Natural killer cell (primary cell): Measurements from ENCODE around the gene GRAMD1C. TPM values are rescaled to one million over a fixed set of nuclear protein-coding genes. Genes with fewer than 3 reads are reported as not detected.

ENCODE experiments used
- ATAC-seq, 3 donors: fragments of 150-1000 bp in 2 of 3; fragments of 200-7000 bp in 1 of 3; cut with Tn5 transposase; 1 replicate in 1 of 3; 2 replicates in 2 of 3; pipeline ENCODE4 v1.10.0; 2021; ENCODE audit warnings: mild to moderate bottlenecking in 2 of 3, moderate library complexity in 2 of 3
- DNase-seq, 2 donors: peaks; one replicate each; pipeline versions ENCODE4 v3.0.0 to v3.0.0-alpha.2; 2013 to 2021; ENCODE audit warnings: mixed read lengths in 1 of 2
- H3K27ac ChIP-seq: one replicate; pipeline ENCODE4 v1.5.1; 2013; ENCODE audit warnings: mild to moderate bottlenecking, low read length
- H3K27me3 ChIP-seq: one replicate; pipeline ENCODE4 v1.6.1; 2013; ENCODE audit warnings: low read length; ENCODE audit not compliant: control insufficient read depth, insufficient read depth
- H3K36me3 ChIP-seq: one replicate; pipeline ENCODE4 v1.6.1; 2013; ENCODE audit warnings: low read length; ENCODE audit not compliant: control insufficient read depth, insufficient read depth
- H3K4me1 ChIP-seq: one replicate; pipeline ENCODE4 v1.6.1; 2013; ENCODE audit warnings: low read length; ENCODE audit not compliant: control insufficient read depth, insufficient read depth
- H3K4me3 ChIP-seq: one replicate; pipeline ENCODE4 v1.5.1; 2013; ENCODE audit warnings: low read length
- H3K9me3 ChIP-seq: one replicate; pipeline ENCODE4 v1.6.1; 2013; ENCODE audit warnings: low read length; ENCODE audit not compliant: control insufficient read depth, insufficient read depth
- H3K27ac Mint-ChIP-seq, 2 donors: one replicate each; pipeline ENCODE4 v1.8.0; 2022; ENCODE audit warnings: mild to moderate bottlenecking in 2 of 2, mixed read lengths in 2 of 2, moderate library complexity in 1 of 2
- H3K27me3 Mint-ChIP-seq, 2 donors: one replicate each; pipeline ENCODE4 v1.8.0; 2022; ENCODE audit warnings: low read depth in 2 of 2, mixed read lengths in 2 of 2
- H3K36me3 Mint-ChIP-seq: one replicate; pipeline ENCODE4 v1.8.0; 2022; ENCODE audit warnings: mixed read lengths
- H3K4me1 Mint-ChIP-seq, 2 donors: one replicate each; pipeline ENCODE4 v1.8.0; 2022; ENCODE audit warnings: mixed read lengths in 2 of 2
- H3K4me3 Mint-ChIP-seq: one replicate; pipeline ENCODE4 v1.8.0; 2022; ENCODE audit warnings: mild to moderate bottlenecking, moderate library complexity, mixed read lengths
- H3K9me3 Mint-ChIP-seq, 2 donors: one replicate each; pipeline ENCODE4 v1.8.0; 2022; ENCODE audit warnings: mixed read lengths in 2 of 2
- WGBS: methylation state at CpG from one replicate; pipeline ENCODE4 v1.1.7; 2013; ENCODE audit warnings: missing lambda C conversion rate; ENCODE audit not compliant: insufficient coverage; 5-methylcytosine and 5-hydroxymethylcytosine counted together
- intact Hi-C: fragments of 100-400 bp; cut with micrococcal nuclease; formaldehyde crosslinking; loops from one replicate; pipeline ENCODE4 v1.14.2; 2022
- total RNA-seq, 4 donors: library from RNA; stranded (reverse); fragments of 120-200 nt in 1 of 4; gene quantifications; one replicate each; pipeline versions ENCODE4 v1.2.3 to v1.2.4, GENCODE V29; 2013 to 2022
- TF ChIP-seq, protein P1 (sequence below): fragments of 200-600 bp; IDR thresholded peaks from one replicate; pipeline ENCODE4 v1.8.0; 2022; ENCODE audit warnings: antibody characterized with exemption

The GRAMD1C gene
- total RNA-seq, 3 donors from 2014 or later (not counting 1 experiment from before 2014, with no cell fraction given): 2.7 to 3.9 (median 3.6) TPM

DNA sequence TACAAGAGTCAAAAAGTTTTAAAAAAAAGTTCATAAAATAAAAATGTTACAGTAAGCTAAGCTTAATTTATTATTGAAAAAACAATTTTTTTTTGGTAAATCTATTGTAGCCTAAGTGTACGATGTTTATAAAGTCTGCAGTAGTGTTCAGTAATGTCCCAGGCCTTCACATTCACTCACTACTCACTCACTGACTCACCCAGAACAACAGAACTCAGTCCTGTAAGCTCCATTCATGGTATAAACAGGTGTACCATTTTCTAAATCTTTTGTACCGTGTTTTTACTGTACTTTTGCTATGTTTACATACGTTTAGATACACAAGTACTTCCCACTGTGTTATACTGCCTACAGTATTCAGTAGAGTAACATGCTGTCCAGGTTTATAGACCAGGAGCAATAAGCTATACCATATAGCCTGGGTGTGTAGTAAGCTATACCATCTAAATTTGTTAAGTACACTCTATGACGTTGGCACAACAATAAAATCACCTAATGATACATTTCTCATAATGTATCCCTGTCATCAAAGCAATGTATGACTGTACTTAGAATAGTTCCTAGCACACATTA lies 68.1 kb downstream of the GRAMD1C start:
- H3K9me3 ChIP-seq: no peaks in the 10 kb centered on the region
- intact Hi-C loops: no loop called here
- H3K4me1 Mint-ChIP-seq: no peaks in the 10 kb centered on the region
- ATAC-seq (no peak), DNase-seq (no peak)
- H3K27ac Mint-ChIP-seq: no peak overlapping the region
- H3K4me3 Mint-ChIP-seq: no peak overlapping the region
- H3K36me3 ChIP-seq: no peaks in the 10 kb centered on the region
- peaks cover 0 to 14% of the 10 kb centered on the region in 2 donors for H3K27me3 Mint-ChIP-seq
- no peaks in the 10 kb centered on the region for H3K4me1 ChIP-seq
- H3K27ac ChIP-seq: no peak overlapping the region
- no peak overlapping the region for H3K4me3 ChIP-seq
- 93% methylated on average over 3 of the region's 4 CpGs for WGBS
- H3K27me3 ChIP-seq: no peaks in the 10 kb centered on the region
- no peaks in the 10 kb centered on the region for H3K9me3 Mint-ChIP-seq
- no peaks in the 10 kb centered on the region for H3K36me3 Mint-ChIP-seq
- TF ChIP-seq, protein P1, sequence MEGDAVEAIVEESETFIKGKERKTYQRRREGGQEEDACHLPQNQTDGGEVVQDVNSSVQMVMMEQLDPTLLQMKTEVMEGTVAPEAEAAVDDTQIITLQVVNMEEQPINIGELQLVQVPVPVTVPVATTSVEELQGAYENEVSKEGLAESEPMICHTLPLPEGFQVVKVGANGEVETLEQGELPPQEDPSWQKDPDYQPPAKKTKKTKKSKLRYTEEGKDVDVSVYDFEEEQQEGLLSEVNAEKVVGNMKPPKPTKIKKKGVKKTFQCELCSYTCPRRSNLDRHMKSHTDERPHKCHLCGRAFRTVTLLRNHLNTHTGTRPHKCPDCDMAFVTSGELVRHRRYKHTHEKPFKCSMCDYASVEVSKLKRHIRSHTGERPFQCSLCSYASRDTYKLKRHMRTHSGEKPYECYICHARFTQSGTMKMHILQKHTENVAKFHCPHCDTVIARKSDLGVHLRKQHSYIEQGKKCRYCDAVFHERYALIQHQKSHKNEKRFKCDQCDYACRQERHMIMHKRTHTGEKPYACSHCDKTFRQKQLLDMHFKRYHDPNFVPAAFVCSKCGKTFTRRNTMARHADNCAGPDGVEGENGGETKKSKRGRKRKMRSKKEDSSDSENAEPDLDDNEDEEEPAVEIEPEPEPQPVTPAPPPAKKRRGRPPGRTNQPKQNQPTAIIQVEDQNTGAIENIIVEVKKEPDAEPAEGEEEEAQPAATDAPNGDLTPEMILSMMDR: no peak

DNA sequence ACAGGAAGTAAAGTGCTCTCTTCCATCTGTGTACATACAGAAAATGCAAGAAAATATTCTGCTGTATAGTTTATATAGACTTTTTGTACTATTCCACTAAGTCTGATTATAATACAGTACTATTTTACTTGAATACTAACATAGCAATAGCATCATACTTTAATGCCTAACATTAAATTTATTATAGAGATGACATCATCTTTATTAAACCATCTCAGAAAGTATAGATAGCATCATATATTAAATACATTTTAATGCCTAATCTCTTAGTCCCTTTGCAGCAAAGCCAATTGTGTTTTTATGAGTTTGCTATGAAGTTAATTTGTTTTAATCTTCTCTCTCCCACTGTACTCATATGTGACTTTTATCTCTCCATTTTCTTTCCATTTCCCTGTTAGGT lies 69.5 kb downstream of the GRAMD1C start:
- peaks cover 8 to 9% of the 10 kb centered on the region in 2 donors for H3K4me1 Mint-ChIP-seq

DNA sequence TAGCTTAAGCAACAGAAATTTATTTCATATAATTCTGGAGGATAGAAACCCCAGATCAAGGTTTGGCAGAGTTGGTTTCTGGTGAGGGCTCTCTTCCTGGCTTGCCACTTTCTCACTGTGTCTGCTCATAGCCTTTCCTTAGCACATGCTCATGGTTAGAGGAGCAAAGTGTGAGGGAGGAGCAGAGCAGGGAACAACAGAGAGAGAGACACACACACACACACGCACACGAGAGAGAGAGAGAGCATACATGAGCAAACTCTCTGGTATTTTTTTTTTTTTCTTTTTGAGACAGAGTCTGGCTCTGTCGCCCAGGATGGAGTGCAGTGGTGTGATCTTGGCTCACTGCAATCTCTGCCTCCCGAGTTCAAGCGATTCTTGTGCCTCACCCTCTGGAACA lies 72.4 kb downstream of the GRAMD1C start:
- H3K4me3 Mint-ChIP-seq: no peak overlapping the region
- H3K27ac Mint-ChIP-seq: no peak overlapping the region
- Histone ChIP-seq H3K4me1 (no peaks in the 10 kb centered on the region), H3K36me3 (no peaks in the 10 kb centered on the region), H3K9me3 (no peaks in the 10 kb centered on the region), H3K27me3 (no peaks in the 10 kb centered on the region), H3K27ac (no peak overlapping the region), H3K4me3 (no peak overlapping the region)
- H3K36me3 Mint-ChIP-seq: no peaks in the 10 kb centered on the region
- no peak for ATAC-seq
- DNase-seq: no peak
- intact Hi-C loops: no loop called here
- no peaks in the 10 kb centered on the region for H3K27me3 Mint-ChIP-seq
- peaks cover 8 to 9% of the 10 kb centered on the region in 2 donors for H3K4me1 Mint-ChIP-seq
- no peaks in the 10 kb centered on the region for H3K9me3 Mint-ChIP-seq
- WGBS: 96% methylated on average over 3 of the region's 5 CpGs
- TF ChIP-seq, protein P1: no peak

More for the DNA sequence above, 69.5 kb downstream of the GRAMD1C start:
- Mint-ChIP-seq H3K4me3 (no peak overlapping the region), H3K27ac (no peak overlapping the region), H3K36me3 (no peaks in the 10 kb centered on the region), H3K9me3 (no peaks in the 10 kb centered on the region), H3K27me3 (peaks cover 0 to 12% of the 10 kb centered on the region in 2 donors)
- Histone ChIP-seq H3K4me3 (no peak overlapping the region), H3K36me3 (no peaks in the 10 kb centered on the region), H3K27me3 (no peaks in the 10 kb centered on the region), H3K27ac (no peak overlapping the region), H3K4me1 (no peaks in the 10 kb centered on the region), H3K9me3 (no peaks in the 10 kb centered on the region)
- no peak for DNase-seq
- TF ChIP-seq, protein P1: no peak
- ATAC-seq: no peak
- intact Hi-C loops: no loop called here
